SU-DHL-6 (cell line): Measurements from ENCODE around the gene TMEM130.

Source experiments
- H2AFZ ChIP-seq: fragments of 200-600 bp; sonication (generic); 2 replicates; pipeline ENCODE4 v1.6.1; 2014; ENCODE audit warnings: low read depth, mild to moderate bottlenecking, moderate library complexity, mixed read lengths, antibody characterized with exemption, low read length; ENCODE audit not compliant: severe bottlenecking
- H3F3A ChIP-seq: fragments of 200-600 bp; shearing (Covaris generic); 2 replicates; pipeline ENCODE4 v1.6.0; 2016; ENCODE audit warnings: antibody characterized with exemption, mild to moderate bottlenecking; ENCODE audit not compliant: insufficient read depth
- H3K27ac ChIP-seq: fragments of 200-600 bp; sonication (generic); 2 replicates; pipeline ENCODE4 v1.5.1; 2016; ENCODE audit warnings: low read depth, mild to moderate bottlenecking, low read length, moderate library complexity, mixed read lengths
- H3K27me3 ChIP-seq: fragments of 200-600 bp; sonication (generic), shearing (Covaris generic); 2 replicates; pipeline ENCODE4 v1.6.0; 2014; ENCODE audit warnings: mild to moderate bottlenecking, low read length
- H3K36me3 ChIP-seq: fragments of 200-600 bp; sonication (generic); 2 replicates; pipeline ENCODE4 v1.6.1; 2014; ENCODE audit warnings: mild to moderate bottlenecking, low read length, mixed read lengths
- H3K4me2 ChIP-seq: fragments of 300-600, 200-600 bp; shearing (Covaris generic), sonication (generic); 2 replicates; pipeline ENCODE4 v1.6.0; 2014; ENCODE audit warnings: low read length, low read depth, mild to moderate bottlenecking; ENCODE audit not compliant: poor library complexity, severe bottlenecking
- H3K4me3 ChIP-seq: fragments of 200-600 bp; sonication (generic); 2 replicates; pipeline ENCODE4 v1.5.1; 2014; ENCODE audit warnings: antibody characterized with exemption, low read length, mild to moderate bottlenecking, mixed read lengths; ENCODE audit not compliant: insufficient read depth, poor library complexity, severe bottlenecking
- H3K79me2 ChIP-seq: fragments of 200-600 bp; sonication (generic); 2 replicates; pipeline ENCODE4 v1.6.1; 2014; ENCODE audit warnings: mild to moderate bottlenecking, low read length, moderate library complexity; ENCODE audit not compliant: insufficient read depth
- H3K9ac ChIP-seq: fragments of 200-600 bp; sonication (generic); 2 replicates; pipeline ENCODE4 v1.7.0; 2014; ENCODE audit warnings: mild to moderate bottlenecking, low read length
- H3K9me2 ChIP-seq: fragments of 200-600 bp; sonication (generic); replicated peaks from 2 replicates; pipeline ENCODE4 v1.6.1; 2014; ENCODE audit warnings: low read length; ENCODE audit not compliant: insufficient read depth
- H3K9me3 ChIP-seq: fragments of 200-600 bp; sonication (generic); 2 replicates; pipeline ENCODE4 v1.6.1; 2014; ENCODE audit warnings: low read length, mixed read lengths; ENCODE audit not compliant: insufficient read depth
- H4K20me1 ChIP-seq: fragments of 200-600 bp; sonication (generic); 2 replicates; pipeline ENCODE4 v1.6.1; 2014; ENCODE audit warnings: low read depth, mild to moderate bottlenecking, antibody characterized with exemption, low read length, moderate library complexity, mixed read lengths
- CTCF ChIP-seq: fragments of 200-600 bp; sonication (generic); IDR thresholded peaks from one replicate; pipeline ENCODE4 v1.5.1; 2017; ENCODE audit warnings: antibody characterized with exemption, mild to moderate bottlenecking, low read length, moderate library complexity; ENCODE audit not compliant: insufficient read depth, poor library complexity, severe bottlenecking
- EZH2phosphoT487 ChIP-seq: fragments of 200-600 bp; sonication (generic), shearing (Covaris generic); conservative IDR thresholded peaks from 2 replicates; pipeline ENCODE4 v1.6.1; 2018; ENCODE audit warnings: mild to moderate bottlenecking, antibody characterized with exemption, low read length, moderate library complexity, mixed read lengths

Gene TMEM130

GRCh38 chr7:98823226-98823625, 46.6 kb downstream of the TMEM130 start:
- no peaks in the 10 kb centered on the region for H3K27me3 ChIP-seq
- no peaks in the 10 kb centered on the region for H4K20me1 ChIP-seq
- H3K36me3 ChIP-seq: no peaks in the 10 kb centered on the region
- no peaks in the 10 kb centered on the region for H3F3A ChIP-seq
- no peak overlapping the region for H3K27ac ChIP-seq
- no peak overlapping the region for H2AFZ ChIP-seq
- no peak overlapping the region for H3K4me2 ChIP-seq
- no peaks in the 10 kb centered on the region for H3K9me2 ChIP-seq
- no peak overlapping the region for H3K4me3 ChIP-seq
- no peak overlapping the region for H3K9ac ChIP-seq
- TF ChIP-seq CTCF: no peak
- TF ChIP-seq EZH2phosphoT487: no peak
- H3K9me3 ChIP-seq: no peaks in the 10 kb centered on the region
- no peaks in the 10 kb centered on the region for H3K79me2 ChIP-seq

GRCh38 chr7:98821348-98821747, 48.5 kb downstream of the TMEM130 start:
- H3K9ac ChIP-seq: no peak overlapping the region
- TF ChIP-seq EZH2phosphoT487 (no peak), CTCF (no peak)
- H3K36me3 ChIP-seq: no peaks in the 10 kb centered on the region

GRCh38 chr7:98816967-98817710, 52.7 kb downstream of the TMEM130 start:
- Histone ChIP-seq H3K27me3 (no peaks in the 10 kb centered on the region), H3K9ac (no peak overlapping the region), H4K20me1 (no peaks in the 10 kb centered on the region), H3K4me2 (no peak overlapping the region), H3K9me3 (no peaks in the 10 kb centered on the region), H3K27ac (no peak overlapping the region), H3K4me3 (no peak overlapping the region), H2AFZ (no peak overlapping the region), H3F3A (no peaks in the 10 kb centered on the region), H3K79me2 (no peaks in the 10 kb centered on the region), H3K36me3 (no peaks in the 10 kb centered on the region), H3K9me2 (no peaks in the 10 kb centered on the region)
- TF ChIP-seq CTCF (no peak), EZH2phosphoT487 (no peak)

More at GRCh38 chr7:98821348-98821747, 48.5 kb downstream of the TMEM130 start:
- H3K79me2 ChIP-seq: no peaks in the 10 kb centered on the region
- H3K27ac ChIP-seq: no peak overlapping the region
- no peaks in the 10 kb centered on the region for H3K27me3 ChIP-seq
- no peak overlapping the region for H3K4me2 ChIP-seq
- no peaks in the 10 kb centered on the region for H3K9me2 ChIP-seq
- no peaks in the 10 kb centered on the region for H3F3A ChIP-seq
- H2AFZ ChIP-seq: no peak overlapping the region
- H4K20me1 ChIP-seq: no peaks in the 10 kb centered on the region
- no peaks in the 10 kb centered on the region for H3K9me3 ChIP-seq
- H3K4me3 ChIP-seq: no peak overlapping the region
